SK-MEL-5 (cell line): ENCODE data around the gene SAE1. TPM values are rescaled to one million over a fixed set of nuclear protein-coding genes. Genes with fewer than 3 reads are reported as not detected.

ENCODE experiments used
- DNase-seq: peaks from one replicate; pipeline ENCODE4 v3.0.0-alpha.2; 2016; ENCODE audit warnings: low read depth, low spot score
- in situ Hi-C: cut with HindIII; loops from 2 replicates; pipeline ENCODE4 v1.10.0; 2016; ENCODE audit warnings: low sequenced_read_pairs, high pct_unique_total_duplicates, low pct_unique_long_range_greater_than_20kb
- total RNA-seq: library from RNA; depleted of rRNA; stranded (reverse); fragments of >200 nt; shearing (Covaris generic); gene quantifications from 2 replicates; pipeline ENCODE4 v1.2.3, GENCODE V29; 2014

SAE1 gene
- total RNA-seq, 1 experiment from 2014 or later = 154 TPM

GRCh38 chr19:47179653-47180310 is 49.1 kb downstream of the SAE1 start:
- no peak for DNase-seq
- in situ Hi-C loops = no loop called here

- in situ Hi-C loops = no loop called here
- DNase-seq = peak; percentile 98
Observed at GRCh38 chr19:47183601-47184000, 53.0 kb downstream of the SAE1 start.

GRCh38 chr19:47186446-47187334 is 56.1 kb downstream of the SAE1 start:
- no peak for DNase-seq

GRCh38 chr19:47187335-47187655 is 56.7 kb downstream of the SAE1 start:
- in situ Hi-C loops = no loop called here
- no peak for DNase-seq

More at GRCh38 chr19:47186446-47187334, 56.1 kb downstream of the SAE1 start:
- in situ Hi-C loops = no loop called here

- no peak for DNase-seq
- in situ Hi-C loops = no loop called here
Observed at GRCh38 chr19:47187797-47188196, 57.2 kb downstream of the SAE1 start.

GRCh38 chr19:47188507-47189033 is 57.9 kb downstream of the SAE1 start:
- in situ Hi-C loops = no loop called here
- DNase-seq = no peak

- peak; percentile 93 for DNase-seq
Observed at GRCh38 chr19:47190167-47190727, 59.6 kb downstream of the SAE1 start.

GRCh38 chr19:47195434-47195833 is 64.8 kb downstream of the SAE1 start:
- in situ Hi-C loops = no loop called here
- no peak for DNase-seq

More at GRCh38 chr19:47190167-47190727, 59.6 kb downstream of the SAE1 start:
- in situ Hi-C loops = no loop called here

- DNase-seq = no peak
- in situ Hi-C loops = no loop called here
Observed at GRCh38 chr19:47197141-47197540, 66.5 kb downstream of the SAE1 start.

GRCh38 chr19:47200530-47200929 is 69.9 kb downstream of the SAE1 start:
- DNase-seq = no peak
- in situ Hi-C loops = no loop called here

GRCh38 chr19:47203254-47203653 is 72.6 kb downstream of the SAE1 start:
- no peak for DNase-seq
- in situ Hi-C loops = no loop called here

GRCh38 chr19:47209319-47210179 is 78.9 kb downstream of the SAE1 start:
- DNase-seq = peak; percentile 45
- in situ Hi-C loops = no loop called here

- in situ Hi-C loops = no loop called here
- no peak for DNase-seq
Observed at GRCh38 chr19:47210180-47210490, 79.5 kb downstream of the SAE1 start.

- DNase-seq = peak; percentile 92
- in situ Hi-C loops = no loop called here
Observed at GRCh38 chr19:47210689-47211316, 80.2 kb downstream of the SAE1 start.

GRCh38 chr19:47215581-47215980 is 84.9 kb downstream of the SAE1 start:
- in situ Hi-C loops = no loop called here
- DNase-seq = no peak

- DNase-seq = no peak
- in situ Hi-C loops = no loop called here
Observed at GRCh38 chr19:47221080-47221841, 90.6 kb downstream of the SAE1 start.

- no peak for DNase-seq
- in situ Hi-C loops = no loop called here
Observed at GRCh38 chr19:47221890-47222289, 91.3 kb downstream of the SAE1 start.
